K562 (cell line): ENCODE data around the gene NSMF. TPM values are rescaled to one million over a fixed set of nuclear protein-coding genes. Genes with fewer than 3 reads are reported as not detected.

Source experiments
- ATAC-seq: fragments of 200-7000 bp; cut with Tn5 transposase; 3 replicates; pipeline ENCODE4 v1.9.1; 2020; ENCODE audit warnings: moderate library complexity
- BruUV-seq: library from RNA; stranded (reverse); fragments of 400-500 nt; replicated peaks from 2 replicates; lab custom pipeline; 2021; lab: Mats Ljungman, UMichigan
- CTCF ChIA-PET: fragments of 300-600 bp; formaldehyde crosslinking; extraction: SDS; loops from one replicate; lab custom pipeline; 2021; ENCODE audit warnings: low intra/inter-chr PET ratio; lab: Yijun Ruan, JAX
- POLR2A ChIA-PET: fragments of 300-600, 350-650 bp; sonication (Branson Sonifier 250); formaldehyde crosslinking; extraction: SDS; loops from one replicate; lab custom pipeline; 2021; ENCODE audit warnings: antibody characterized with exemption, inconsistent platforms; lab: Yijun Ruan, JAX
- DNase-seq, 4 experiments: peaks; one replicate each; pipeline versions ENCODE4 v3.0.0 to v3.0.0-alpha.2; 2011 to 2018; ENCODE audit warnings: low spot score in 3 of 4, mixed read lengths in 3 of 4; ENCODE audit errors: extremely low read depth in 1 of 4
- FAIRE-seq: peaks from 2 replicates; lab custom pipeline; 2011; peaks lifted over from hg19 to GRCh38; lab: Jason Lieb, UNC
- H2AFZ ChIP-seq: 2 replicates; pipeline ENCODE4 v1.6.0; 2011; ENCODE audit warnings: low read depth, low read length, control low read depth, inconsistent platforms
- H3K27ac ChIP-seq: fragments of 200-600 bp; 3 replicates; pipeline ENCODE4 v1.8.0; 2011; ENCODE audit warnings: low read depth, mild to moderate bottlenecking, control low read depth, inconsistent platforms, low read length, moderate library complexity, mixed read lengths; ENCODE audit errors: extremely low read depth
- H3K27me3 ChIP-seq, 2 experiments: fragments of 300-600 bp in 1 of 2; 2 replicates in 1 of 2; 3 replicates in 1 of 2; pipeline versions ENCODE4 v1.6.0 to v1.8.0; 2011; ENCODE audit warnings: inconsistent platforms in 2 of 2, low read length in 2 of 2, mild to moderate bottlenecking in 1 of 2, mixed read lengths in 1 of 2, moderate library complexity in 1 of 2; ENCODE audit not compliant: control insufficient read depth in 2 of 2, insufficient read depth in 2 of 2
- H3K36me3 ChIP-seq: fragments of 300-600 bp; 3 replicates; pipeline ENCODE4 v1.8.0; 2011; ENCODE audit warnings: mild to moderate bottlenecking, low read length, inconsistent platforms; ENCODE audit not compliant: control insufficient read depth, insufficient read depth
- H3K4me1 ChIP-seq, 2 experiments: fragments of 200-600 bp in 1 of 2; replicated peaks in 1 of 2; 2 replicates in 1 of 2; 3 replicates in 1 of 2; pipeline versions ENCODE4 v1.5.1 to v1.8.0; 2011; ENCODE audit warnings: inconsistent platforms in 2 of 2, low read length in 2 of 2, mild to moderate bottlenecking in 1 of 2, mixed read lengths in 1 of 2, moderate library complexity in 1 of 2; ENCODE audit not compliant: control insufficient read depth in 2 of 2, insufficient read depth in 2 of 2
- H3K4me2 ChIP-seq: 2 replicates; pipeline ENCODE4 v1.6.1; 2011; ENCODE audit warnings: low read length, control low read depth, inconsistent platforms, mixed read lengths; ENCODE audit not compliant: insufficient read depth
- H3K4me3 ChIP-seq: fragments of 200-600 bp; sonication (generic), shearing (Covaris generic); 2 replicates; pipeline ENCODE4 v1.5.1; 2016; ENCODE audit warnings: control low read depth, inconsistent platforms
- H3K79me2 ChIP-seq: fragments of 200-600 bp; 3 replicates; pipeline ENCODE4 v1.8.0; 2011; ENCODE audit warnings: low read length, inconsistent platforms; ENCODE audit not compliant: control insufficient read depth, insufficient read depth
- H3K9ac ChIP-seq, 2 experiments: 2 replicates each; pipeline versions ENCODE4 v1.6.0 to v1.6.1; 2011; ENCODE audit warnings: low read depth in 2 of 2, low read length in 2 of 2, control low read depth in 1 of 2, inconsistent platforms in 1 of 2, mild to moderate bottlenecking in 1 of 2, mixed read lengths in 1 of 2; ENCODE audit not compliant: insufficient read depth in 1 of 2
- H3K9me1 ChIP-seq: one replicate; pipeline ENCODE4 v1.6.0; 2011; ENCODE audit warnings: inconsistent platforms, mild to moderate bottlenecking, low read length, moderate library complexity; ENCODE audit not compliant: control insufficient read depth, insufficient read depth
- H3K9me3 ChIP-seq: replicated peaks from 2 replicates; pipeline ENCODE4 v1.5.1; 2011; ENCODE audit warnings: low read depth, low read length, inconsistent platforms; ENCODE audit not compliant: control insufficient read depth, insufficient read depth
- H4K20me1 ChIP-seq: replicated peaks from 2 replicates; pipeline ENCODE4 v1.6.1; 2011; ENCODE audit warnings: low read length, inconsistent platforms, mixed read lengths; ENCODE audit not compliant: control insufficient read depth, insufficient read depth
- ESRRA ChIP-seq: fragments of 450-650 bp; IDR thresholded peaks from 2 replicates; pipeline ENCODE4 v1.6.1; 2014; ENCODE audit warnings: low read depth, mild to moderate bottlenecking, moderate library complexity, borderline replicate concordance
- FOXJ3 ChIP-seq: sonication (generic); formaldehyde crosslinking; IDR thresholded peaks from 2 replicates; pipeline ENCODE4 v1.4.0; 2020; ENCODE audit warnings: mild to moderate bottlenecking, missing genetic modification reagents
- KDM1A ChIP-seq, 2 experiments: fragments of 450-650 bp; IDR thresholded peaks; 2 replicates each; pipeline ENCODE4 v1.6.1; 2016; ENCODE audit warnings: mild to moderate bottlenecking in 2 of 2
- MYC ChIP-seq, 2 experiments: fragments of 250-450 bp in 1 of 2; sonication (Bioruptor Pico) in 1 of 2; IDR thresholded peaks; 2 replicates each; pipeline versions ENCODE4 v1.5.1 to v1.6.1; 2012 to 2021; ENCODE audit warnings: low read depth in 2 of 2, borderline replicate concordance in 1 of 2, improper control_type of control experiment in 1 of 2, low read length in 1 of 2, mild to moderate bottlenecking in 1 of 2, moderate library complexity in 1 of 2
- NFIX ChIP-seq: fragments of 250-450 bp; sonication (Bioruptor Pico); IDR thresholded peaks from 2 replicates; pipeline ENCODE4 v1.4.0; 2020; ENCODE audit warnings: low read depth, mild to moderate bottlenecking, moderate library complexity
- POLR2G ChIP-seq: fragments of 200-400 bp; formaldehyde crosslinking; IDR thresholded peaks from 2 replicates; pipeline ENCODE4 v1.6.1; 2017; ENCODE audit warnings: low read depth, mild to moderate bottlenecking, antibody characterized with exemption, low read length, moderate library complexity
- TEAD4 ChIP-seq, 2 experiments: sonication (generic) in 1 of 2; formaldehyde crosslinking in 1 of 2; IDR thresholded peaks; 2 replicates each; pipeline versions ENCODE4 v1.6.1 to v1.8.0; 2012 to 2022; ENCODE audit warnings: borderline replicate concordance in 1 of 2, inconsistent platforms in 1 of 2, low read length in 1 of 2, mild to moderate bottlenecking in 1 of 2, missing genetic modification reagents in 1 of 2
- ZKSCAN1 ChIP-seq: fragments of 150-350 bp; IDR thresholded peaks from 2 replicates; pipeline ENCODE4 v1.6.1; 2016; ENCODE audit warnings: low read depth, low read length
- ZNF444 ChIP-seq: fragments of 250-450 bp; sonication (Bioruptor Pico); IDR thresholded peaks from 2 replicates; pipeline ENCODE4 v1.4.0; 2020; ENCODE audit warnings: mild to moderate bottlenecking, moderate library complexity
- WGBS: fragments of 100-300 bp; shearing (Covaris generic); methylation state at CpG from one replicate; pipeline ENCODE4 v1.1.6; 2016; ENCODE audit warnings: low coverage, mixed read lengths; ENCODE audit not compliant: insufficient coverage; ENCODE audit errors: missing lambda C conversion rate; 5-methylcytosine and 5-hydroxymethylcytosine counted together
- in situ Hi-C: fragments of 300-500 bp; cut with MboI; formaldehyde crosslinking; loops from 4 replicates; pipeline ENCODE4 v1.15.0; 2018; ENCODE audit warnings: inconsistent platforms, mixed read lengths
- intact Hi-C: fragments of 100-400 bp; cut with micrococcal nuclease; formaldehyde crosslinking; loops from 2 replicates; pipeline ENCODE4 v1.14.2; 2022
- polyA plus RNA-seq, 8 experiments: library from polyadenylated mRNA; depleted of rRNA in 4 of 8; stranded (reverse) in 5 of 8; unstranded in 3 of 8; fragments of >200 nt; fragmentation: Nextera tagmentation in 2 of 8; fragmentation: Illumina TruSeq in 1 of 8; extraction: Ambion mirVana in 2 of 8; extraction: Trizol in 1 of 8; gene quantifications; 2 replicates each; pipeline versions ENCODE4 v1.2.1 to v1.2.3, GENCODE V29; 2011 to 2014; ENCODE audit warnings: inconsistent platforms in 1 of 8, missing spikeins in 1 of 8
- total RNA-seq, 7 experiments: library from RNA; depleted of rRNA in 6 of 7; stranded (reverse); fragments of >200 nt in 6 of 7; fragmentation: Illumina TruSeq in 2 of 7; extraction: Trizol in 2 of 7; gene quantifications; 2 replicates each; pipeline versions ENCODE4 v1.2.1 to v1.2.3, GENCODE V29; 2011 to 2021; ENCODE audit warnings: low replicate concordance in 1 of 7
- TF ChIP-seq, protein P1 (sequence below): sonication (generic); formaldehyde crosslinking; IDR thresholded peaks from 2 replicates; pipeline ENCODE4 v1.8.1; 2023; ENCODE audit warnings: mild to moderate bottlenecking, missing genetic modification reagents, moderate library complexity
- TF ChIP-seq, protein P2 (sequence below): fragments of 250-450 bp; sonication (Bioruptor Pico); IDR thresholded peaks from 2 replicates; pipeline ENCODE4 v1.9.0; 2021; ENCODE audit warnings: mild to moderate bottlenecking

Gene NSMF
- total and polyA plus RNA-seq, 9 of the 15 experiments (the other 6 are each of a cell fraction or from before 2014, with no cell fraction given): 0.20 to 82.7 (median 29.3) TPM

DNA sequence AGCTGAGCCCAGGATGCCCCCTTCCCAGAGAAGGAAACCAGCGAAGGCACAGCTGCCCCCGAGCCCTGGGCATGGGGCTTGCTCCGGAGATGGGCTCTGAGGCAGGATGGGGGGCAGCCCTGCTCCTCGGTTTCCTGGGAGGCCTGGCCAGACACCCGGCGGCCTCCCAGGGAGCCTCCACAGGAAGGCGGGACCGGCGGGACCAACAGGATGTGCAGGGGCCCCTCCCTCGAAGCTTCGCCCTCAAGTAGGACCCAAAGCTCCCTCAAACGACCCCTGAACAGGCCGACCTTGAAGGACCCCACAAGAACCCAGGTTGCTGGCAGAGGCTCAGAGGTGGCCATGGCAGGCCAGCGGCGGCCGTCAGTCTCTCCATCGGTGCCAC, 47.9 kb downstream of the NSMF start:
- FAIRE-seq (no peak), DNase-seq (no peak), ATAC-seq (no peak)
- H3K9me1 ChIP-seq: no peaks in the 10 kb centered on the region
- no peak overlapping the region for H3K4me2 ChIP-seq
- ChIA-PET CTCF (no interaction called here), POLR2A (interaction anchor here (1.0 kb wide), 1 partner anchor 134 kb away, joined by 3 read pairs; the partner anchor contains the start of gene TOR4A)
- no peaks in the 10 kb centered on the region for H3K9me3 ChIP-seq
- BruUV-seq: no TSS peak
- H3K36me3 ChIP-seq: no peaks in the 10 kb centered on the region; the same call in 2 of the 3 replicates
- H3K79me2 ChIP-seq: peaks cover 45% of the 10 kb centered on the region
- no peak overlapping the region for H2AFZ ChIP-seq
- intact Hi-C loops: no loop called here
- no peak overlapping the region for H3K4me3 ChIP-seq
- 0 out of 4 replicates have a peak overlapping the region, but pooled peaks of 1 of the 2 experiments have one; percentile 39 for H3K9ac ChIP-seq
- H3K4me1 ChIP-seq: peaks cover 22 to 71% of the 10 kb centered on the region in 2 experiments
- WGBS: 53% methylated on average over 11 of the region's 17 CpGs
- in situ Hi-C loops: no loop called here
- H3K27ac ChIP-seq: peak overlapping the region; percentile 16; the same call in 1 of the 3 replicates
- H4K20me1 ChIP-seq: no peaks in the 10 kb centered on the region
- TF ChIP-seq, protein P1, sequence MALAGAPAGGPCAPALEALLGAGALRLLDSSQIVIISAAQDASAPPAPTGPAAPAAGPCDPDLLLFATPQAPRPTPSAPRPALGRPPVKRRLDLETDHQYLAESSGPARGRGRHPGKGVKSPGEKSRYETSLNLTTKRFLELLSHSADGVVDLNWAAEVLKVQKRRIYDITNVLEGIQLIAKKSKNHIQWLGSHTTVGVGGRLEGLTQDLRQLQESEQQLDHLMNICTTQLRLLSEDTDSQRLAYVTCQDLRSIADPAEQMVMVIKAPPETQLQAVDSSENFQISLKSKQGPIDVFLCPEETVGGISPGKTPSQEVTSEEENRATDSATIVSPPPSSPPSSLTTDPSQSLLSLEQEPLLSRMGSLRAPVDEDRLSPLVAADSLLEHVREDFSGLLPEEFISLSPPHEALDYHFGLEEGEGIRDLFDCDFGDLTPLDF (CRISPR knock-in tag): no peak
- TF ChIP-seq KDM1A (IDR thresholded peaks at IDR 0.05) (peak in 1 of 2 experiments; percentile 89; a peak in 2 of 4 replicates), ZNF444 (CRISPR knock-in tag) (peak; percentile 62; the same call in 1 of the 2 replicates)
- H3K27me3 ChIP-seq: no peaks in the 10 kb centered on the region

DNA sequence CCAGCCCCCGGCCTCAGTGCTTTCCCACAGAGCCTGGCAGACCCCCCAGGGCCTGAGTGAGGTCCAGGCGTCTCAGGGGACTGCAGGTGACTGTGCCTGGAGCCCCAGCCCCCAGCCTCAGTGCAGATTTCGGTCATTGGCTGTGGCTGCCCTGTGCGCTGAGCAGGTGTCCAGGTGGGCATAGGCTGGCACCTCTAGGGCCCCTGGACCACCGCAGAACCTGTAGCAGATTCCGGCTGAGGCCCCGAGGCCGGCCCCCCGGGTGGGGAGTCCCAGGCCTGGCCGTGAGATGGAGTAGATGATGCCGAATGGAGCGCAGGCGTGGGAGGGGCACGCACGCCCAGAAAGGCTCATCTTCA, 48.3 kb downstream of the NSMF start:
- in situ Hi-C loops: no loop called here
- DNase-seq: no peak
- intact Hi-C loops: no loop called here

More for the DNA sequence above, 48.3 kb downstream of the NSMF start:
- ChIA-PET CTCF (no interaction called here), POLR2A (no interaction called here)
- no peak overlapping the region for H2AFZ ChIP-seq
- TF ChIP-seq, protein P2, sequence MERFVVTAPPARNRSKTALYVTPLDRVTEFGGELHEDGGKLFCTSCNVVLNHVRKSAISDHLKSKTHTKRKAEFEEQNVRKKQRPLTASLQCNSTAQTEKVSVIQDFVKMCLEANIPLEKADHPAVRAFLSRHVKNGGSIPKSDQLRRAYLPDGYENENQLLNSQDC: no peak
- no peak for TF ChIP-seq NFIX
- TF ChIP-seq FOXJ3: no peak
- no peak for TF ChIP-seq TEAD4 (IDR thresholded peaks at IDR 0.05; ENCODE audit: low read length)
- TF ChIP-seq TEAD4 (CRISPR knock-in tag; IDR thresholded peaks at IDR 0.05; ENCODE audit: borderline replicate concordance): no peak
- no peak for TF ChIP-seq ESRRA
- no peak for TF ChIP-seq ZKSCAN1
- peak; percentile 67 for TF ChIP-seq POLR2G
- no peak for TF ChIP-seq MYC (IDR thresholded peaks at IDR 0.05; ENCODE audit: low read depth, low read length)
- no peak for TF ChIP-seq MYC (CRISPR knock-in tag; IDR thresholded peaks at IDR 0.05; ENCODE audit: borderline replicate concordance, low read depth)
- H4K20me1 ChIP-seq: no peaks in the 10 kb centered on the region
- no peaks in the 10 kb centered on the region for H3K9me1 ChIP-seq
- H3K36me3 ChIP-seq: no peaks in the 10 kb centered on the region; the same call in 2 of the 3 replicates
- peaks cover 22 to 71% of the 10 kb centered on the region in 2 experiments for H3K4me1 ChIP-seq
- H3K79me2 ChIP-seq: peaks cover 42% of the 10 kb centered on the region
- peak overlapping the region in 1 of 2 experiments; percentile 14; a peak in 1 of 4 replicates for H3K9ac ChIP-seq
- H3K9me3 ChIP-seq: no peaks in the 10 kb centered on the region
- no peaks in the 10 kb centered on the region for H3K27me3 ChIP-seq
- no peak overlapping the region for H3K4me2 ChIP-seq
- BruUV-seq: no TSS peak
- WGBS: 82% methylated on average over 10 of the region's 15 CpGs
- H3K4me3 ChIP-seq: no peak overlapping the region
- FAIRE-seq (no peak), ATAC-seq (no peak)
- H3K27ac ChIP-seq: no peak overlapping the region; the same call in 2 of the 3 replicates
